ENCODE results near the gene PPARG.

PPARG gene

DNA sequence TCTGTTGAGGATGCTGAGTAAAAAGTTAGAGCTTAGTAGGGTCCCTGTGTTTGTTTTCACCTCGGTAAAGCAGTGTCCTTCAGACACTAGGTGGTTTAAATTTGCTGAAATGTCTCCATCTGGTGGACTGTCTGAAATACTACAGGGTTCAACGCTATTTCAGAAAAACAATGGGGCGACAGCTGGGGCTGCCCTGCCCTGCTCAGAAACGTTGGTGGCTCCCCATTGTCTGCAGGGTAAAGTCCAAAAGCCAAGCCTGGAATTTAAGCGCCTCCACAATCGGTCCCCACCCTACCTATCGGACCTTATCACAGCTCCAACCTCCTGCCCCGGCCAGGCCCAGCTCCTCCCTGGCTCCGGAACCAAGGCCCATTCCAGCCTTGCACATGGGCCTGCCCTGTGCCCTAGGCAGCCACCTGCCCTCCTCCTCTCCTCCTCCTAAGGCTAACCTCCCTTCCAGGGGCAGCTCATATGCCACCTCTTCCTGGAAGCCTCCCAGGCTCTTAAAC is 191.1 kb downstream of the PPARG start:
- H2AFZ ChIP-seq, result peak overlapping the region; percentile 65
- H3K27me3 ChIP-seq (ENCODE audit: control insufficient read depth, insufficient read depth, low read length), result no peaks in the 10 kb centered on the region
- H3K9ac ChIP-seq, result no peak overlapping the region
- H3K4me1 ChIP-seq, result peaks cover 11% of the 10 kb centered on the region
- H3K4me2 ChIP-seq (ENCODE audit: low read length), result no peak overlapping the region
- no peak overlapping the region for H3K27ac ChIP-seq
- H3K4me3 ChIP-seq (ENCODE audit: low read depth, low read length), result no peak overlapping the region
- no peaks in the 10 kb centered on the region for H3K36me3 ChIP-seq (ENCODE audit: control insufficient read depth, insufficient read depth, low read length)
- TF ChIP-seq CTCF (IDR thresholded peaks at IDR 0.05), result peak; percentile 88
- H3K9me3 ChIP-seq (ENCODE audit: control insufficient read depth, low read length), result no peaks in the 10 kb centered on the region
- peaks cover 1% of the 10 kb centered on the region for H3K79me2 ChIP-seq

DNA sequence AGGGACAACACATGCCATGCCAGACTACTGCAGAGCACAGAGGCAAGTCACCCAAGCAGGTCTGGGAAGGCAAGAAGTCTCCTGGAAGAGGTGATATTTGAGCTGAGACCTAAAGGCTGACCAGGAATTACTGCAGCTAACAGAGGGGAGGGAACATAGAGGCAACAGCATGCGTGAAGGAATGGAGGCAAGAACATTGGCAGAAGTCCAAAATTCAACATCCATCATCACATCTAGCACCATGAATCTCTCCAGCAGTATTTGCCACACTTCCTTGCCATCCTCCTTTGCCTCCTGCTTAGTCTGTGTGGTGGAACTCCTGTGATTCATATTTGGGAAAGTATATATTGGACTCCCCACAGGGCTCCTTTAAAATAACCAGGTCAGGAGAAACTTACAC is 194.5 kb downstream of the PPARG start:
- H2AFZ ChIP-seq, result peak overlapping the region; percentile 92
- no peaks in the 10 kb centered on the region for H3K27me3 ChIP-seq (ENCODE audit: control insufficient read depth, insufficient read depth, low read length)
- no peaks in the 10 kb centered on the region for H3K9me3 ChIP-seq (ENCODE audit: control insufficient read depth, low read length)
- no peak overlapping the region for H3K9ac ChIP-seq
- H3K27ac ChIP-seq, result peak overlapping the region; percentile 71
- no peak for TF ChIP-seq CTCF (IDR thresholded peaks at IDR 0.05)
- H3K4me2 ChIP-seq (ENCODE audit: low read length), result peak overlapping the region; percentile 79
- peak overlapping the region; percentile 85 for H3K4me3 ChIP-seq (ENCODE audit: low read depth, low read length)
- H3K4me1 ChIP-seq, result peaks cover 14% of the 10 kb centered on the region
- peaks cover 13% of the 10 kb centered on the region for H3K79me2 ChIP-seq
- no peaks in the 10 kb centered on the region for H3K36me3 ChIP-seq (ENCODE audit: control insufficient read depth, insufficient read depth, low read length)

DNA sequence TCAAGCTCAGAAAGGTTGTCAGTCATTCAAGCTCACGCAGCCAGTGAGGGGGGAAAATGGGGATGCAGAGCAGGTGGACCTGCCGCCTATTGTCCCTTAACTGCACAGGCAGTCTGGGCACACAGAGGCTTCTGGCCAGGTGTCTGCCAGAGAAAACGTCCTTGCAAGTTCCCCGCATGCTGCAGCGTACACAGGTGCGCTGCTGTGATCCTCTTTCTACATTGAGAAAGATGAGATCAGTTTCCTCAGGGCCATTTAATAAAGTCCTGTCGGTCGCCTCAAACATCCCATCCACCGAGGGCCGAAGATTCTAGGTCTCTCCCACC is 195.0 kb downstream of the PPARG start:
- H3K4me1 ChIP-seq, result peaks cover 14% of the 10 kb centered on the region
- peak overlapping the region; percentile 85 for H3K4me3 ChIP-seq (ENCODE audit: low read depth, low read length)
- H3K4me2 ChIP-seq (ENCODE audit: low read length), result peak overlapping the region; percentile 79
- H3K9ac ChIP-seq, result no peak overlapping the region
- H3K9me3 ChIP-seq (ENCODE audit: control insufficient read depth, low read length), result no peaks in the 10 kb centered on the region
- peak overlapping the region; percentile 92 for H2AFZ ChIP-seq
- peaks cover 13% of the 10 kb centered on the region for H3K79me2 ChIP-seq
- no peaks in the 10 kb centered on the region for H3K27me3 ChIP-seq (ENCODE audit: control insufficient read depth, insufficient read depth, low read length)
- H3K27ac ChIP-seq, result peak overlapping the region; percentile 71
- TF ChIP-seq CTCF (IDR thresholded peaks at IDR 0.05), result no peak
- H3K36me3 ChIP-seq (ENCODE audit: control insufficient read depth, insufficient read depth, low read length), result no peaks in the 10 kb centered on the region
